ENCODE measurements around the gene MBTD1.

- TF ChIP-seq CTCF (IDR thresholded peaks at IDR 0.05) (no peak), IRF1 (CRISPR knock-in tag; IDR thresholded peaks at IDR 0.05) (no peak), CREM (CRISPR knock-in tag; IDR thresholded peaks at IDR 0.05) (no peak), SMAD4 (CRISPR knock-in tag; IDR thresholded peaks at IDR 0.05) (no peak), GRHL2 (CRISPR knock-in tag; IDR thresholded peaks at IDR 0.05; ENCODE audit: insufficient replicate concordance, severe bottlenecking) (no peak), STAT6 (CRISPR knock-in tag; conservative IDR thresholded peaks at IDR 0.05; ENCODE audit: low read depth) (no peak), ZNF423 (CRISPR knock-in tag; IDR thresholded peaks at IDR 0.05) (no peak), FOXJ3 (CRISPR knock-in tag; IDR thresholded peaks at IDR 0.05; ENCODE audit: borderline replicate concordance) (no peak), ZNF512 (CRISPR knock-in tag; IDR thresholded peaks at IDR 0.05; ENCODE audit: borderline replicate concordance) (no peak)
Observed at GRCh38 chr17:51240275-51240674, 19.6 kb downstream of the MBTD1 start.

Data from WTC11 (cell line).